ENCODE measurements around the gene AGFG2. TPM values are rescaled to one million over a fixed set of nuclear protein-coding genes. Genes with fewer than 3 reads are reported as not detected.
"Not testable (repeated sequence)": the region's sequence is repeated elsewhere in the genome, so short reads cannot be mapped to it uniquely, and the experiment has no call there.

AGFG2 gene
- total RNA-seq, 1 donor: 19.0 TPM

DNA sequence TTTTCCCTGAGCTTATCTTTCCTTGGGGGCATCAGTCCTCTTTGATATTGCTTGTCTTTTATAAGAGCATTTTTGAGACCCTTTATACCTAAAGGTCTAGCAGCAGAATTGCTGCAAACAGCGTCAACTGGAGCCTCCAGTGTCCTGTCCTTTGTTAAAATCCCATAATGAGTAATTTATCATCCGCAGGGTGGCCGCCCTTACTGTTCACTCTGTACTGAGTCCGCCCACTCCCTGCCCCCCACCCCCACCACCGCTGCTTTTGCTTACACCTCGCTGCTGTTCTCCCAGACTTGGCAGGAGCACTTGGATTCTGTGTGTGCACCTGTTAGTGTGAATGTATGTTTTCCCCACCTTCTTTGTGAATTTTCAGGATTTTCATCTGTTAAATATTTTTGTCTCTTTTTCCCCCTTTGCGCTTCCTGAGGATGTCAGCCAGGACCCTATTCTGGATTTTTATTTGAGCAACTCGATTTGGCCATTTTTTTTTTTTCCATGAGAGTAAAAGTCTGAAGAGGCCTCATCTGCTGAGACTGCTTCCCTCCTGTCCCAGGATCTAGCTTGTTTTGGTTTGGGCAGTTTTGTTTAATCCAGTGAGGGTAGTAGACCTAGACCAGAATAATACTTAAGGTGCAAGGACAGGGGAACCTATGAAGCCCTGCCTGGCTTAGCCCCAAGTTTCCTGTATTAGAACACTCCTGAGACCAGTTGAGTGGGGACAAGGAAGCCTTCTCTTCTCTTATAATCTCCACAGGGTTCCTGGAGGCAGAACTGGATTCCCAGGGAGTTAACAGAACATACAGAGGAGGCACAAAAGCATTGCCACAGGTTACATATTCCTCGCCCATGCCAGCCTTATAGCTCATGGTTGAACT is 8.2 kb downstream of the AGFG2 start:
- DNase-seq (ENCODE audit: low read depth): no peak
- TF ChIP-seq, protein P1, sequence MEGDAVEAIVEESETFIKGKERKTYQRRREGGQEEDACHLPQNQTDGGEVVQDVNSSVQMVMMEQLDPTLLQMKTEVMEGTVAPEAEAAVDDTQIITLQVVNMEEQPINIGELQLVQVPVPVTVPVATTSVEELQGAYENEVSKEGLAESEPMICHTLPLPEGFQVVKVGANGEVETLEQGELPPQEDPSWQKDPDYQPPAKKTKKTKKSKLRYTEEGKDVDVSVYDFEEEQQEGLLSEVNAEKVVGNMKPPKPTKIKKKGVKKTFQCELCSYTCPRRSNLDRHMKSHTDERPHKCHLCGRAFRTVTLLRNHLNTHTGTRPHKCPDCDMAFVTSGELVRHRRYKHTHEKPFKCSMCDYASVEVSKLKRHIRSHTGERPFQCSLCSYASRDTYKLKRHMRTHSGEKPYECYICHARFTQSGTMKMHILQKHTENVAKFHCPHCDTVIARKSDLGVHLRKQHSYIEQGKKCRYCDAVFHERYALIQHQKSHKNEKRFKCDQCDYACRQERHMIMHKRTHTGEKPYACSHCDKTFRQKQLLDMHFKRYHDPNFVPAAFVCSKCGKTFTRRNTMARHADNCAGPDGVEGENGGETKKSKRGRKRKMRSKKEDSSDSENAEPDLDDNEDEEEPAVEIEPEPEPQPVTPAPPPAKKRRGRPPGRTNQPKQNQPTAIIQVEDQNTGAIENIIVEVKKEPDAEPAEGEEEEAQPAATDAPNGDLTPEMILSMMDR (IDR thresholded peaks at IDR 0.05; ENCODE audit: insufficient read depth, low read depth, low read length): no peak
- H3K4me3 ChIP-seq (ENCODE audit: low read depth, low read length): no peak overlapping the region

DNA sequence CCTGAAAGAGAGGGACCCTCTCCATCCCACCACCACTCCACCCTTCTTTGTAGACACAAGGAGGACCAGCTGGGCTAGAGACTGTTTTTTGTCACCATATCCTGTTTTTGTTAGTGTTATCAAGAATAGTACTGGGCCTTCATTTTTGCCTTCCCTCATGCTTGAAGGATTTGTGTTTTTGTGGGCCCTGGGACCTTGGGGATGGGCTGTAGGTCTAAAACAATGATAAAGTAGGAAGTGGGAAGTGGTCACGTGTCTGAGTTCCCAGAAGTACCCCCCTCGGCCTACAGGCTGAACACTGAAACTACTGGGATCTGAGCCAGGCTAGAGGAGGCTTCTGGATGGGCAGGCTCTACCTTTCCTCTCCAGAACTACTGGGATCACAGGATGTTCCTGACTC is 8.9 kb downstream of the AGFG2 start:
- peak; percentile 15 for DNase-seq (ENCODE audit: low read depth)
- H3K4me3 ChIP-seq (ENCODE audit: low read depth, low read length): no peak overlapping the region
- TF ChIP-seq, protein P1 (IDR thresholded peaks at IDR 0.05; ENCODE audit: insufficient read depth, low read depth, low read length): peak; percentile 5

DNA sequence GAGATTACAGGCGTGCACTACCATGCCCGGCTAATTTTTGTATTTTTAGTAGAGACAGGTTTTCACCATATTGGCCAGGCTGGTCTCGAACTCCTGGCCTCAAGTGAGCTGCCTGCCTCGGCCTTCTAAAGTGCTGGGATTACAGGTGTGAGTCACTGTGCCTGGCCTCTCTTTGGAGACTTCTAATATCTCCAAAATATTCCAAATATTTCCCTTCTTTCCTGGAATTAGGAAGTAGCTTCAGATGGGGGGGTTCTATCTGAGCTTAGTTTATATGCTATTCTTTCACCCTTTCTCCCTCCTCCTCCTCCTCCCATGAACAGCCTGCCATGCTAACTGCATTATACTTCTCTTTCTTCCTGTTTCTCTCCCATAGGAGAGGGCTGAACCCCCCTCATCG is 9.4 kb downstream of the AGFG2 start:
- not testable (repeated sequence) for DNase-seq (ENCODE audit: low read depth); H3K4me3 ChIP-seq (ENCODE audit: low read depth, low read length)

DNA sequence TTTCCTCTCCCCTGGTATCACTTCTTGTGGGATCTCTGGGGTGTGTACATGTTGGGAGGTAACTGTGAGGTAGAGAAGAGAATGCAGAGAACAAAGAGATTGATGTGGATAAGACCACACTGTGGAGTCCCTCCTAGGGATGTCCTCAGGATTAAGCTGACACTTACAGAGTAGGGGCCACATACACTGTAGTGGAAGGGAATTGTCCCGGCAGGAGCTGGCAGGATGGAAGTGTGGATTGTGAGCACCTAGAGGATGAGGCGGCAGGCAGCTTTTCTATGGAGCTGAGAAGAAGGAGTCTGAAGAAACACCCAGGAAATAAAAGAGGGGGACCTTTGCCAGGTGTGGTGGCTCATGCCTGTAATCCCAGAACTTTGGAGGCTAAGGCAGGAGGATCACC is 13.5 kb downstream of the AGFG2 start:
- TF ChIP-seq, protein P1 (IDR thresholded peaks at IDR 0.05; ENCODE audit: insufficient read depth, low read depth, low read length): no peak
- DNase-seq (ENCODE audit: low read depth): no peak
- no peak overlapping the region for H3K4me3 ChIP-seq (ENCODE audit: low read depth, low read length)

DNA sequence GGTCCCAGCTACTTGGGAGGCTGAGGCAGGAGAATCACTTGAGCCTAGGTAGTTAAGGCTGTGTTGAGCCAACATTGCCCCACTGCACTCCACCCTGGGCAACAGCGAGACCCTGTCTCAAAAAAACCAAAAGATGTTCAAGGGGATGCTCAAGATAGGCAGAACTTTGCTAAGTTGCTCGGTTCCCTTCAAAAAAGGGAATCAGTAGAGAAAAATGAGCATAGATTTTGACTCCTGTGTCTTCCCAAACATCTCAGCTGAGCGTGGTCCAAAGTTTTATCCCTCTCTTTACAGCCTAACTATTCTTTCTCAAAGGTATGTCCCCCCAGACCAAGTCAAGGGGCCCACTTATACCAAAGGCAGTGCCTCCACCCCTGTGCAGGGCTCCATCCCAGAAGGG is 14.0 kb downstream of the AGFG2 start:
- TF ChIP-seq, protein P1 (IDR thresholded peaks at IDR 0.05; ENCODE audit: insufficient read depth, low read depth, low read length): no peak
- no peak overlapping the region for H3K4me3 ChIP-seq (ENCODE audit: low read depth, low read length)
- no peak for DNase-seq (ENCODE audit: low read depth)

DNA sequence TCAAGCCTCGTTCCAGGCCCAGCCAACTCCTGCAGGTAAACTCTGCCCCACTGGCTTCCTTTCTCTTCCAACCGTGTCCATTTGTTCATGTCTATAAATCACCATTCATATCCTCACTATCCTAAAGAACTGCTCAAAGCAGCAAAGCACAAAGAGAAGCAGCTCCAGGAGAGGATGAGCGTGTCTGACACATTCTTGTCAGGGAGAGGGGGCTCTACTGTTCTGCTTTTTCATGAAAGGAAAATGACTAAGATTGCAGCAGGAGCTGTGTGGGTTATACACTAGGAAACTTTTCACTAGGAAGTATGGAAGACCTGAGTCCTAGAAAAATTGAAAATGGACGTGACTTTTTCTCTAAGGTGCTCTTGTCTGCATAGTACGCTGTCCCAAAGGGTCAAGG is 16.7 kb downstream of the AGFG2 start:
- DNase-seq (ENCODE audit: low read depth): no peak
- H3K4me3 ChIP-seq (ENCODE audit: low read depth, low read length): no peak overlapping the region
- TF ChIP-seq, protein P1 (IDR thresholded peaks at IDR 0.05; ENCODE audit: insufficient read depth, low read depth, low read length): no peak

DNA sequence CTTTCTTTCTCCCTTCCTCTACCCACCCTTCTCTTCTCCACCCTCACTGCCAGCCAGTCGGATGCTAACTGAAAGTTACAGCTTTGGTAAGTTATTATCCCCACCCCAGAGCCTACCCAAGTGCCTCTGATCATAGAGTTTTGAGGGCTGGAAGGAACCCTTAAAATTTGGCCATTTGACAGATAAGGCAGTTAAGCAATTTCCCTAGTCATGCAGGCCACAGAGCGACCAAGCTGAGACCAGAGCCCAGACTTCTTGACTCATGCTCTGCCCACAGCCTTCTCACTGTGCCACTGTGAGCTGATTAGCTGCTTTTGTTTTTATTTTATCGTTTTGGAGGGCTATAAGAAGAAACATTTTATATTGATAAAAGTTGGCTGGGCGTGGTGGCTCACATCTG is 17.5 kb downstream of the AGFG2 start:
- DNase-seq (ENCODE audit: low read depth): no peak
- TF ChIP-seq, protein P1 (IDR thresholded peaks at IDR 0.05; ENCODE audit: insufficient read depth, low read depth, low read length): no peak

More for the DNA sequence above, 17.5 kb downstream of the AGFG2 start:
- H3K4me3 ChIP-seq (ENCODE audit: low read depth, low read length): no peak overlapping the region
